Measurements from ENCODE around the gene KCTD15.

KCTD15 gene

DNA sequence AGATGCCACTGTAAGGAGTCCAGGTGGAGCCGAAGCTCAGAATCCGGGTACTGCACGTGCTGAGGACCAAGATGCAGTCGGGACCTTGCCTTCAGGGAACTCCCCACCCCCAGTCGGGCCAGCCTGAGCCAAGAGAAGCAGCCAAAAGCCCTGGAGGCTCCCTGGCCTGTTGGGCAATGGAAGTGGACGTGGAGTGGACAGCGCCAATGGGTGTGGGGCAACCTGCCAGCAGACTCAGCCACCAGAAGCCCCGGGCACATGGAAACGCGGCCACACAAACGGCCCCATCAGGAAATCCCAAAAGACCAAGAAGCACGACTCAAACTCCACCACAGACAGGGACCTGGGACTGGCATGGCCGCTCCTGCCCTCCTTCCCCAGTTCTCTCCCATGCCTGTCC, 30.0 kb upstream of the KCTD15 start:
- no peak overlapping the region for H3K4me3 ChIP-seq
- H3K36me3 ChIP-seq = no peaks in the 10 kb centered on the region
- intact Hi-C loops (cut with DNase I; ENCODE audit: low total_unique reads) = no loop called here
- DNase-seq = no peak
- H3K4me1 ChIP-seq = no peaks in the 10 kb centered on the region
- TF ChIP-seq, protein P1, sequence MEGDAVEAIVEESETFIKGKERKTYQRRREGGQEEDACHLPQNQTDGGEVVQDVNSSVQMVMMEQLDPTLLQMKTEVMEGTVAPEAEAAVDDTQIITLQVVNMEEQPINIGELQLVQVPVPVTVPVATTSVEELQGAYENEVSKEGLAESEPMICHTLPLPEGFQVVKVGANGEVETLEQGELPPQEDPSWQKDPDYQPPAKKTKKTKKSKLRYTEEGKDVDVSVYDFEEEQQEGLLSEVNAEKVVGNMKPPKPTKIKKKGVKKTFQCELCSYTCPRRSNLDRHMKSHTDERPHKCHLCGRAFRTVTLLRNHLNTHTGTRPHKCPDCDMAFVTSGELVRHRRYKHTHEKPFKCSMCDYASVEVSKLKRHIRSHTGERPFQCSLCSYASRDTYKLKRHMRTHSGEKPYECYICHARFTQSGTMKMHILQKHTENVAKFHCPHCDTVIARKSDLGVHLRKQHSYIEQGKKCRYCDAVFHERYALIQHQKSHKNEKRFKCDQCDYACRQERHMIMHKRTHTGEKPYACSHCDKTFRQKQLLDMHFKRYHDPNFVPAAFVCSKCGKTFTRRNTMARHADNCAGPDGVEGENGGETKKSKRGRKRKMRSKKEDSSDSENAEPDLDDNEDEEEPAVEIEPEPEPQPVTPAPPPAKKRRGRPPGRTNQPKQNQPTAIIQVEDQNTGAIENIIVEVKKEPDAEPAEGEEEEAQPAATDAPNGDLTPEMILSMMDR (IDR thresholded peaks at IDR 0.05) = no peak
- peaks cover 0 to 52% of the 10 kb centered on the region in 2 donors for H3K27me3 ChIP-seq
- no peaks in the 10 kb centered on the region for H3K9me3 ChIP-seq
- H3K27ac ChIP-seq = no peak overlapping the region

DNA sequence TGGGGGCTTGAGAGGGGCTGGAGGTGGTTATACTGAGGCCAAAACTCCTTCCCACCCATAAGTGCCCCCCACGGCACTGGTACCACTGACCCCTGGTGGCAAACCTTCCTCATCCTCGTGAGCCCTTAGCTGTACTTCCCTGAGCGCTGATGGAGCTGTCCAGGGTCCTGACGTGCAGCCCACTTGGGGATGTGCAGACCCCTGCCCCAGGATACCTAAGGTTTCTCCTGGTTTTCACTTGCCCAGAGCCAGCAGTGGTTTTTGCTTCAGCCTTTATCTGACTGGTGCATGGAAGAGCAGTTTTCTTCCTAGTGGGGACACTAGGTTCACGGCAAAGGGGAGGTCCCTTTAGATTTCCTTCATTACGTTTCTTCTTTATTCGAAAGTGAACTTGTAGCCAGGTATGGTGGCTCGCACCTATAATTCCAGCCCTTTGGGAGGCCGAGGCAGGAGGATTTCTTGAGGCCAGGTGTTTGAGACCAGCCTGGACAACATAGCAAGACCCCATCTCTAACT, 28.7 kb upstream of the KCTD15 start:
- intact Hi-C loops (cut with DNase I; ENCODE audit: low total_unique reads) = no loop called here
- DNase-seq = no peak
- no peak overlapping the region for H3K27ac ChIP-seq
- TF ChIP-seq, protein P1 (IDR thresholded peaks at IDR 0.05) = no peak
- H3K9me3 ChIP-seq = no peaks in the 10 kb centered on the region
- peaks cover 0 to 60% of the 10 kb centered on the region in 2 donors for H3K27me3 ChIP-seq
- no peaks in the 10 kb centered on the region for H3K4me1 ChIP-seq
- H3K36me3 ChIP-seq = no peaks in the 10 kb centered on the region
- H3K4me3 ChIP-seq = no peak overlapping the region

DNA sequence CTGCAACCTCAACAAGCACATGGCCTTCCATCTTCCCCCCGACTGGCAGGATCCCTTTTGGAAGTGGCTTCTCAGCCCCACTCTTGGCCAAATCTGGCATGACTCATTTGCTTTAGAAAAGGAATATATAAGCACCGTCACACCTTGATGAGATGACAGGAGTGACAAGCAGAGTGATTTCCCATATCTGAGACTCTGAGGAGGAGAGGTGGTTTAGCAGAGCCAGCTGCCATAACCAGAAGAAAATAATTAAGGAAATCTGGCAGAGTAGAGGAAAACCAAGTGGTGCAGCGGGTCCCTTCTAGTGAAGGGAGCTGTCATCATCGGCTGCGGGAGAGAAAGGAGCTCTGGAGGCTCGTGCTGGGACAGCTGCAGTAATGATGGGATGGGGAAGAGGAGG, 27.5 kb upstream of the KCTD15 start:
- Histone ChIP-seq H3K4me3 (no peak overlapping the region), H3K27me3 (peaks cover 0 to 67% of the 10 kb centered on the region in 2 donors), H3K36me3 (no peaks in the 10 kb centered on the region), H3K27ac (no peak overlapping the region), H3K9me3 (no peaks in the 10 kb centered on the region), H3K4me1 (no peaks in the 10 kb centered on the region)
- intact Hi-C loops (cut with DNase I; ENCODE audit: low total_unique reads) = no loop called here
- no peak for DNase-seq
- TF ChIP-seq, protein P1 (IDR thresholded peaks at IDR 0.05) = no peak

DNA sequence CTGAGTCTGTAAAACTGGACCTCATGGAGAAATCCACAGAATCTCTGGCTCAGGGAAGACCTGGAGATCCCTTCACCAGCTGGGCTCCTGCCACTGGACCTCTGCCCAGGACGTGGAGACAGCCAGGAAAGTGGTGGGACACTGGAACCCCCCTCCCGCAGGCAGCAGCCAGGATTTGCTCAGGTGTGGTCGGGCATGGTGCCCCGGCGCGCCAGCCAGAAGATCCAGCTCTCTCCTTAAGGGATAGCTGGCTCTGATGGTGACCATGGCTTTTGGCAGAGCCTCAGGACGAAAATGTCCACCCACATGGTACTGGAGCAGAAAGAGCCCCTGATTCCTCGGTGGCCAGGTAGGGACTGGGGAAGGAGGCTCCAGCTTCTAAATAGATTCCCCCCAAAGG, 26.6 kb upstream of the KCTD15 start:
- intact Hi-C loops (cut with DNase I; ENCODE audit: low total_unique reads) = loop anchor here (2.0 to 10.0 kb wide), 2 partner anchors 339 to 535 kb away; no protein-coding TSS in a partner anchor
- Histone ChIP-seq H3K27me3 (peaks cover 0 to 74% of the 10 kb centered on the region in 2 donors), H3K4me1 (no peaks in the 10 kb centered on the region), H3K4me3 (no peak overlapping the region), H3K9me3 (no peaks in the 10 kb centered on the region), H3K27ac (no peak overlapping the region), H3K36me3 (no peaks in the 10 kb centered on the region)
- no peak for DNase-seq
- TF ChIP-seq, protein P1 (IDR thresholded peaks at IDR 0.05) = no peak

DNA sequence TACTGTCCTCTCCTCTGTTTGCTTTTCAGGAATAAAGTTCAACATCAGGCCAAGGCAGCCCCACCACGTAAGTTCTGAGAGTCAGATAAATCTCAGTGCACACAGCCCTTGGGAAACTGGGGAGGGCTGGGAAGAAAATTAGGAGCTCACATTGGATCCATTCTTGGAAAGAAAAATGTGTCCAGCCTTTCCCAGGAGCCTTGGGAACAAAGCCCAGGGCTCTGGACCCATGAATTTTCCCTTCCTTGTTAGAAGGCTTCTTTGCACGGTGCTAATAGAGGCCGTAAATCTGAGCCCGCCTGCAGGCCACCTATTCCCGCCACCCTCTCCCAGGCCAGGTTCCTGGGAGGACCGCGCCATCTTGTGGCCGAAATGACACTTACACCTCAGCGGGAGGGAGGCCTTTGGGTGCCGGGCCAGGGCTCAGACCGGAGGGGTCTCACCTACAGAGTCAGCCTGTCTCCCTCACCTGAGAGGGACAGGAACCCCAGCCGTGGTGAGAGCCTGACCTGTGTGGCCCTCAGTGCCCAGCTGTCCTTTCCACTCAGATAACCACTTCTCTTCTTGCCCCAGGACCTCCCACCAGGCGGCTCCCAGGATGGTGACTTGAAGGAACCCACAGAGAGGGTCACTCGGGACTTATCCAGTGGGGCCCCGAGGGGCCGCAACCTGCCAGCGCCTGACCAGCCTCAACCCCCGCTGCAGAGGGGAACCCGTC, 25.1 kb upstream of the KCTD15 start:
- H3K4me3 ChIP-seq = no peak overlapping the region
- no peak overlapping the region for H3K27ac ChIP-seq
- no peaks in the 10 kb centered on the region for H3K9me3 ChIP-seq
- H3K4me1 ChIP-seq = no peaks in the 10 kb centered on the region
- H3K27me3 ChIP-seq = peaks cover 0 to 78% of the 10 kb centered on the region in 2 donors
- intact Hi-C loops (cut with DNase I; ENCODE audit: low total_unique reads) = loop anchor here (2.0 to 10.0 kb wide), 2 partner anchors 341 to 537 kb away; no protein-coding TSS in a partner anchor
- DNase-seq = peak; percentile 53 to 77
- no peaks in the 10 kb centered on the region for H3K36me3 ChIP-seq
- TF ChIP-seq, protein P1 (IDR thresholded peaks at IDR 0.05) = peak; percentile 73 to 77

All from tibial artery (tissue), 4 donors.